GM12873 (cell line): ENCODE results near the gene LSAMP.

ENCODE experiments used
- CTCF ChIP-seq: IDR thresholded peaks from 2 replicates; pipeline ENCODE4 v1.5.1; 2012; ENCODE audit warnings: low read depth, mild to moderate bottlenecking, moderate library complexity, low read length, control low read depth; ENCODE audit not compliant: insufficient read depth; ENCODE audit errors: missing control alignments

The LSAMP gene

GRCh38 chr3:116390318-116390717, 55.0 kb downstream of the LSAMP start:
- TF ChIP-seq CTCF: no peak

- no peak for TF ChIP-seq CTCF
Observed at GRCh38 chr3:116388867-116389385, 56.4 kb downstream of the LSAMP start.

GRCh38 chr3:116386168-116386567, 59.1 kb downstream of the LSAMP start:
- no peak for TF ChIP-seq CTCF

GRCh38 chr3:116384717-116385116, 60.6 kb downstream of the LSAMP start:
- TF ChIP-seq CTCF: no peak

GRCh38 chr3:116378077-116378476, 67.2 kb downstream of the LSAMP start:
- TF ChIP-seq CTCF: no peak

GRCh38 chr3:116374901-116375300, 70.4 kb downstream of the LSAMP start:
- no peak for TF ChIP-seq CTCF

- no peak for TF ChIP-seq CTCF
Observed at GRCh38 chr3:116367761-116368395, 77.4 kb downstream of the LSAMP start.
